ENCODE results near the gene TRIM56.

Gene TRIM56

DNA sequence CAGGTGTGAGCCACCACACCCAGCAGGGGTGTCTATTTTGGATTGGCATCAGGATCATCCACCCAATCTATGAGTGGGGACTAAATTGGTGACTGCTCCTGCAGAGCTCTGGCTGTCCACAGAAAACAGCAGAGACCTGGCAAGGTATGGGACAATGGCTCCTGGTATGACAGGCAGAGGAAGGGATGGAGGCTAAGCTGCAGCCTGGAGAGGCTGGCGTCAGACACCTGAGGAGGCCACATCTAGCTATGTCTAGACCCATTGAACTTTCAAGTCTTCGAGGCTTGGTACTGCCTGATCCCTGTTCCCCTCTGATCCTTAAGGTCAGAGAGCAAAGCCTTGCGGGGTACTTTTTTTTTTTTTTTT lies 38.4 kb downstream of the TRIM56 start:
- TF ChIP-seq POLR2AphosphoS5 (IDR thresholded peaks at IDR 0.05; ENCODE audit: low read depth, low read length): no peak
- TF ChIP-seq, protein P1, sequence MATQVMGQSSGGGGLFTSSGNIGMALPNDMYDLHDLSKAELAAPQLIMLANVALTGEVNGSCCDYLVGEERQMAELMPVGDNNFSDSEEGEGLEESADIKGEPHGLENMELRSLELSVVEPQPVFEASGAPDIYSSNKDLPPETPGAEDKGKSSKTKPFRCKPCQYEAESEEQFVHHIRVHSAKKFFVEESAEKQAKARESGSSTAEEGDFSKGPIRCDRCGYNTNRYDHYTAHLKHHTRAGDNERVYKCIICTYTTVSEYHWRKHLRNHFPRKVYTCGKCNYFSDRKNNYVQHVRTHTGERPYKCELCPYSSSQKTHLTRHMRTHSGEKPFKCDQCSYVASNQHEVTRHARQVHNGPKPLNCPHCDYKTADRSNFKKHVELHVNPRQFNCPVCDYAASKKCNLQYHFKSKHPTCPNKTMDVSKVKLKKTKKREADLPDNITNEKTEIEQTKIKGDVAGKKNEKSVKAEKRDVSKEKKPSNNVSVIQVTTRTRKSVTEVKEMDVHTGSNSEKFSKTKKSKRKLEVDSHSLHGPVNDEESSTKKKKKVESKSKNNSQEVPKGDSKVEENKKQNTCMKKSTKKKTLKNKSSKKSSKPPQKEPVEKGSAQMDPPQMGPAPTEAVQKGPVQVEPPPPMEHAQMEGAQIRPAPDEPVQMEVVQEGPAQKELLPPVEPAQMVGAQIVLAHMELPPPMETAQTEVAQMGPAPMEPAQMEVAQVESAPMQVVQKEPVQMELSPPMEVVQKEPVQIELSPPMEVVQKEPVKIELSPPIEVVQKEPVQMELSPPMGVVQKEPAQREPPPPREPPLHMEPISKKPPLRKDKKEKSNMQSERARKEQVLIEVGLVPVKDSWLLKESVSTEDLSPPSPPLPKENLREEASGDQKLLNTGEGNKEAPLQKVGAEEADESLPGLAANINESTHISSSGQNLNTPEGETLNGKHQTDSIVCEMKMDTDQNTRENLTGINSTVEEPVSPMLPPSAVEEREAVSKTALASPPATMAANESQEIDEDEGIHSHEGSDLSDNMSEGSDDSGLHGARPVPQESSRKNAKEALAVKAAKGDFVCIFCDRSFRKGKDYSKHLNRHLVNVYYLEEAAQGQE (IDR thresholded peaks at IDR 0.05; ENCODE audit: insufficient read depth in 1 of 2, low read depth in 2 of 2, low read length in 2 of 2): no peak
- TF ChIP-seq FOXP2 (optimal IDR thresholded peaks at IDR 0.05; ENCODE audit: borderline replicate concordance, extremely low read depth, extremely low read length, insufficient read depth): no peak
- TF ChIP-seq TAF1 (IDR thresholded peaks at IDR 0.05; ENCODE audit: borderline replicate concordance, insufficient read depth, low read length): no peak
- TF ChIP-seq SIN3A (IDR thresholded peaks at IDR 0.05; ENCODE audit: borderline replicate concordance, insufficient read depth, low read length): no peak

DNA sequence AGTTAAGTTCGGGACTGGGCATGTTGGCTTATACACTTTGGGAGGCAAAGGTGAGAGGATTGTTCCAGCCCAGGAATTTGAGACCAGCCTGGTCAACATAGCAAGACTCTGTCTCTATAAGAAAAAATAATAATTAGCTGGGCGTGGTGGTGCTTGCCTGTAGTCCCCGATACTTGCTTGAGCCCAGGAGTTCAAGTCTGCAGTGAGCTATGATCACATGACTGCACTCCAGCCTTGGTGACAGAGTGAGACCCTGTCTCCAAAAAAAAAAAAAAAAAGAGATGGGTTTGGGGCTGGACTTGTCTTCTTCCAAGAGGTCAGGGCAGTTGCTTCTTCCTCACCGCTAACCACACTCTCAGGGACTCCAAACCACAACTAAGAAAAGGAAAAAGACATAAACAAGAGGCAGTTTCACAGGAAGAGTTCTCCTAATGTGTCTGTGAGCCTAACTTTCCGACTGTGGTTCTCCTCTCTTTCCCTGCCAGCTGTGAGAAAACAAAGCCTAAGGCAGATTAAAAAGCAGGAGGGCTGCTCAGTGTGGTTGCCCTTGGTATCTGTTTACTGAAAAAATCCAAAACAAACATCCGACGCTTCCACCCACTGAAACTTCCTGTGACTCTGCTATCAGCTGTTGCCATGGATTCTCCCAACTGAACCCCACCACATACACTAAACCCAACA lies 39.2 kb downstream of the TRIM56 start:
- TF ChIP-seq, protein P1 (IDR thresholded peaks at IDR 0.05; ENCODE audit: insufficient read depth in 1 of 2, low read depth in 2 of 2, low read length in 2 of 2): no peak
- TF ChIP-seq FOXP2 (optimal IDR thresholded peaks at IDR 0.05; ENCODE audit: borderline replicate concordance, extremely low read depth, extremely low read length, insufficient read depth): no peak
- TF ChIP-seq TAF1 (IDR thresholded peaks at IDR 0.05; ENCODE audit: borderline replicate concordance, insufficient read depth, low read length): peak; percentile 24; the same call in 1 of the 2 replicates
- TF ChIP-seq SIN3A (IDR thresholded peaks at IDR 0.05; ENCODE audit: borderline replicate concordance, insufficient read depth, low read length): no peak

DNA sequence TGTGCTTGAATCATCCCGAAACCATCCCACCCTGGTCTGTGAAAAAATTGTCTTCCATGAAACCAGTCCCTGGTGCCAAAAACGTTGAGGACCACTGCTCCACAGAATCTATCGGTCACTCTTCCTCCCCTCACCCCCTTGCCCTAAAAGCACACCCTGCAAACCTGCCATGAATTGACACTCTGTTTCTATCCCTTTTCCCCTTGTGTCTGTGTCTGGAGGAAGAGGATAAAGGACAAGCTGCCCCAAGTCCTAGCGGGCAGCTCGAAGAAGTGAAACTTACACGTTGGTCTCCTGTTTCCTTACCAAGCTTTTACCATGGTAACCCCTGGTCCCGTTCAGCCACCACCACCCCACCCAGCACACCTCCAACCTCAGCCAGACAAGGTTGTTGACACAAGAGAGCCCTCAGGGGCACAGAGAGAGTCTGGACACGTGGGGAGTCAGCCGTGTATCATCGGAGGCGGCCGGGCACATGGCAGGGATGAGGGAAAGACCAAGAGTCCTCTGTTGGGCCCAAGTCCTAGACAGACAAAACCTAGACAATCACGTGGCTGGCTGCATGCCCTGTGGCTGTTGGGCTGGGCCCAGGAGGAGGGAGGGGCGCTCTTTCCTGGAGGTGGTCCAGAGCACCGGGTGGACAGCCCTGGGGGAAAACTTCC lies 40.8 kb downstream of the TRIM56 start:
- TF ChIP-seq, protein P1 (IDR thresholded peaks at IDR 0.05; ENCODE audit: insufficient read depth in 1 of 2, low read depth in 2 of 2, low read length in 2 of 2): no peak
- TF ChIP-seq TAF1 (IDR thresholded peaks at IDR 0.05; ENCODE audit: borderline replicate concordance, insufficient read depth, low read length): no peak
- no peak for TF ChIP-seq FOXP2 (optimal IDR thresholded peaks at IDR 0.05; ENCODE audit: borderline replicate concordance, extremely low read depth, extremely low read length, insufficient read depth)
- no peak for TF ChIP-seq POLR2AphosphoS5 (IDR thresholded peaks at IDR 0.05; ENCODE audit: low read depth, low read length)
- TF ChIP-seq SIN3A (IDR thresholded peaks at IDR 0.05; ENCODE audit: borderline replicate concordance, insufficient read depth, low read length): no peak

DNA sequence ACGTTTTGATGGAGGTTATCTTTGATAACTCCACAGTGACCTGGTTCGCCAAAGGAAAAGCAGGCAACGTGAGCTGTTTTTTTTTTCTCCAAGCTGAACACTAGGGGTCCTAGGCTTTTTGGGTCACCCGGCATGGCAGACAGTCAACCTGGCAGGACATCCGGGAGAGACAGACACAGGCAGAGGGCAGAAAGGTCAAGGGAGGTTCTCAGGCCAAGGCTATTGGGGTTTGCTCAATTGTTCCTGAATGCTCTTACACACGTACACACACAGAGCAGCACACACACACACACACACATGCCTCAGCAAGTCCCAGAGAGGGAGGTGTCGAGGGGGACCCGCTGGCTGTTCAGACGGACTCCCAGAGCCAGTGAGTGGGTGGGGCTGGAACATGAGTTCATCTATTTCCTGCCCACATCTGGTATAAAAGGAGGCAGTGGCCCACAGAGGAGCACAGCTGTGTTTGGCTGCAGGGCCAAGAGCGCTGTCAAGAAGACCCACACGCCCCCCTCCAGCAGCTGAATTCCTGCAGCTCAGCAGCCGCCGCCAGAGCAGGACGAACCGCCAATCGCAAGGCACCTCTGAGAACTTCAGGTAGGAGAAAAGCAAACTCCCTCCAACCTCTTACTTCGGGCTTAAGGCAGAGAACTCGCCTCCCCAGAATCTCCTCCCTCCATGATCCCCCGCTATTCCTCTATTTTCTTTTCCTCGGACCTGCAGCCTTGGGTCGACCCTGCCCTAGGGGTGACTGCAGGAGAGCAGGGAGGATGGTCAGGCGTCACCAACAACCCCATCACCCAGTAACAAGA lies 41.6 kb downstream of the TRIM56 start, which contains the start of gene SERPINE1:
SERPINE1 (plus strand) TSS at position 454 of the 809 bp plus-strand sequence. CDS start 1,290 bp downstream, outside the sequence.
- TF ChIP-seq FOXP2 (optimal IDR thresholded peaks at IDR 0.05; ENCODE audit: borderline replicate concordance, extremely low read depth, extremely low read length, insufficient read depth) (peak; percentile 95), SIN3A (IDR thresholded peaks at IDR 0.05; ENCODE audit: borderline replicate concordance, insufficient read depth, low read length) (peak; percentile 57; the same call in 1 of the 2 replicates), TAF1 (IDR thresholded peaks at IDR 0.05; ENCODE audit: borderline replicate concordance, insufficient read depth, low read length) (no peak), POLR2AphosphoS5 (IDR thresholded peaks at IDR 0.05; ENCODE audit: low read depth, low read length) (peak; percentile 73)
- TF ChIP-seq, protein P1 (IDR thresholded peaks at IDR 0.05; ENCODE audit: insufficient read depth in 1 of 2, low read depth in 2 of 2, low read length in 2 of 2): no peak

Data from PFSK-1 (cell line).